ENCODE measurements around the gene TMEM63B.

The TMEM63B gene

GRCh38 chr6:44099192-44099591, 28.2 kb upstream of the TMEM63B start:
- no peak overlapping the region for H3K4me3 ChIP-seq (ENCODE audit: low read length)
- H3K9ac ChIP-seq (ENCODE audit: low read depth, low read length) = no peak overlapping the region
- no peak overlapping the region for H3K27ac ChIP-seq (ENCODE audit: low read length)
- peaks cover 21% of the 10 kb centered on the region for H3K36me3 ChIP-seq (ENCODE audit: insufficient read depth, low read depth, low read length)
- H3K27me3 ChIP-seq (ENCODE audit: insufficient read depth, low read length) = no peaks in the 10 kb centered on the region
- H3K4me1 ChIP-seq (ENCODE audit: insufficient read depth, low read length) = peaks cover 3% of the 10 kb centered on the region; the same call in 1 of the 2 replicates
- H3K9me3 ChIP-seq (ENCODE audit: insufficient read depth, low read depth, low read length) = no peaks in the 10 kb centered on the region

GRCh38 chr6:44100088-44100550, 27.2 kb upstream of the TMEM63B start:
- H3K4me3 ChIP-seq (ENCODE audit: low read length) = no peak overlapping the region
- peaks cover 3% of the 10 kb centered on the region; the same call in 1 of the 2 replicates for H3K4me1 ChIP-seq (ENCODE audit: insufficient read depth, low read length)
- H3K36me3 ChIP-seq (ENCODE audit: insufficient read depth, low read depth, low read length) = peaks cover 30% of the 10 kb centered on the region
- H3K27ac ChIP-seq (ENCODE audit: low read length) = no peak overlapping the region
- H3K27me3 ChIP-seq (ENCODE audit: insufficient read depth, low read length) = no peaks in the 10 kb centered on the region
- H3K9ac ChIP-seq (ENCODE audit: low read depth, low read length) = no peak overlapping the region
- H3K9me3 ChIP-seq (ENCODE audit: insufficient read depth, low read depth, low read length) = no peaks in the 10 kb centered on the region

GRCh38 chr6:44101832-44102231, 25.5 kb upstream of the TMEM63B start:
- H3K4me1 ChIP-seq (ENCODE audit: insufficient read depth, low read length) = peaks cover 3% of the 10 kb centered on the region; the same call in 1 of the 2 replicates
- H3K9me3 ChIP-seq (ENCODE audit: insufficient read depth, low read depth, low read length) = no peaks in the 10 kb centered on the region
- peaks cover 44% of the 10 kb centered on the region for H3K36me3 ChIP-seq (ENCODE audit: insufficient read depth, low read depth, low read length)
- H3K27me3 ChIP-seq (ENCODE audit: insufficient read depth, low read length) = no peaks in the 10 kb centered on the region
- no peak overlapping the region for H3K4me3 ChIP-seq (ENCODE audit: low read length)
- H3K27ac ChIP-seq (ENCODE audit: low read length) = no peak overlapping the region
- H3K9ac ChIP-seq (ENCODE audit: low read depth, low read length) = no peak overlapping the region

- no peak overlapping the region for H3K9ac ChIP-seq (ENCODE audit: low read depth, low read length)
- no peaks in the 10 kb centered on the region for H3K9me3 ChIP-seq (ENCODE audit: insufficient read depth, low read depth, low read length)
- peaks cover 48% of the 10 kb centered on the region for H3K36me3 ChIP-seq (ENCODE audit: insufficient read depth, low read depth, low read length)
- H3K4me1 ChIP-seq (ENCODE audit: insufficient read depth, low read length) = peaks cover 3% of the 10 kb centered on the region; the same call in 1 of the 2 replicates
- no peak overlapping the region for H3K27ac ChIP-seq (ENCODE audit: low read length)
- no peak overlapping the region for H3K4me3 ChIP-seq (ENCODE audit: low read length)
- H3K27me3 ChIP-seq (ENCODE audit: insufficient read depth, low read length) = no peaks in the 10 kb centered on the region
Measured at GRCh38 chr6:44102527-44102926, 24.8 kb upstream of the TMEM63B start.

GRCh38 chr6:44104481-44105021, 22.8 kb upstream of the TMEM63B start:
- H3K4me3 ChIP-seq (ENCODE audit: low read length) = no peak overlapping the region
- H3K27me3 ChIP-seq (ENCODE audit: insufficient read depth, low read length) = no peaks in the 10 kb centered on the region
- H3K9me3 ChIP-seq (ENCODE audit: insufficient read depth, low read depth, low read length) = no peaks in the 10 kb centered on the region
- no peak overlapping the region for H3K9ac ChIP-seq (ENCODE audit: low read depth, low read length)
- H3K27ac ChIP-seq (ENCODE audit: low read length) = no peak overlapping the region
- peaks cover 3% of the 10 kb centered on the region; the same call in 1 of the 2 replicates for H3K4me1 ChIP-seq (ENCODE audit: insufficient read depth, low read length)
- H3K36me3 ChIP-seq (ENCODE audit: insufficient read depth, low read depth, low read length) = peaks cover 61% of the 10 kb centered on the region

- Histone ChIP-seq H3K27ac (ENCODE audit: low read length) (no peak overlapping the region), H3K27me3 (ENCODE audit: insufficient read depth, low read length) (no peaks in the 10 kb centered on the region), H3K36me3 (ENCODE audit: insufficient read depth, low read depth, low read length) (peaks cover 61% of the 10 kb centered on the region), H3K9ac (ENCODE audit: low read depth, low read length) (no peak overlapping the region), H3K9me3 (ENCODE audit: insufficient read depth, low read depth, low read length) (no peaks in the 10 kb centered on the region), H3K4me3 (ENCODE audit: low read length) (no peak overlapping the region), H3K4me1 (ENCODE audit: insufficient read depth, low read length) (peaks cover 3% of the 10 kb centered on the region; the same call in 1 of the 2 replicates)
Measured at GRCh38 chr6:44105146-44105545, 22.2 kb upstream of the TMEM63B start.

- Histone ChIP-seq H3K36me3 (ENCODE audit: insufficient read depth, low read depth, low read length) (peaks cover 68% of the 10 kb centered on the region), H3K27me3 (ENCODE audit: insufficient read depth, low read length) (no peaks in the 10 kb centered on the region), H3K9ac (ENCODE audit: low read depth, low read length) (no peak overlapping the region), H3K4me3 (ENCODE audit: low read length) (no peak overlapping the region), H3K4me1 (ENCODE audit: insufficient read depth, low read length) (peaks cover 3% of the 10 kb centered on the region; the same call in 1 of the 2 replicates), H3K27ac (ENCODE audit: low read length) (no peak overlapping the region), H3K9me3 (ENCODE audit: insufficient read depth, low read depth, low read length) (no peaks in the 10 kb centered on the region)
Measured at GRCh38 chr6:44105993-44106740, 21.2 kb upstream of the TMEM63B start.

GRCh38 chr6:44107017-44107416, 20.3 kb upstream of the TMEM63B start:
- Histone ChIP-seq H3K27me3 (ENCODE audit: insufficient read depth, low read length) (no peaks in the 10 kb centered on the region), H3K4me3 (ENCODE audit: low read length) (no peak overlapping the region), H3K27ac (ENCODE audit: low read length) (no peak overlapping the region), H3K4me1 (ENCODE audit: insufficient read depth, low read length) (peaks cover 3% of the 10 kb centered on the region; the same call in 1 of the 2 replicates), H3K9ac (ENCODE audit: low read depth, low read length) (no peak overlapping the region), H3K36me3 (ENCODE audit: insufficient read depth, low read depth, low read length) (peaks cover 76% of the 10 kb centered on the region), H3K9me3 (ENCODE audit: insufficient read depth, low read depth, low read length) (no peaks in the 10 kb centered on the region)

GRCh38 chr6:44108471-44108870, 18.9 kb upstream of the TMEM63B start:
- Histone ChIP-seq H3K4me1 (ENCODE audit: insufficient read depth, low read length) (no peaks in the 10 kb centered on the region), H3K27me3 (ENCODE audit: insufficient read depth, low read length) (no peaks in the 10 kb centered on the region), H3K9me3 (ENCODE audit: insufficient read depth, low read depth, low read length) (no peaks in the 10 kb centered on the region), H3K36me3 (ENCODE audit: insufficient read depth, low read depth, low read length) (peaks cover 90% of the 10 kb centered on the region), H3K27ac (ENCODE audit: low read length) (no peak overlapping the region), H3K4me3 (ENCODE audit: low read length) (no peak overlapping the region), H3K9ac (ENCODE audit: low read depth, low read length) (no peak overlapping the region)

GRCh38 chr6:44109212-44109611, 18.1 kb upstream of the TMEM63B start:
- no peaks in the 10 kb centered on the region for H3K27me3 ChIP-seq (ENCODE audit: insufficient read depth, low read length)
- no peaks in the 10 kb centered on the region for H3K9me3 ChIP-seq (ENCODE audit: insufficient read depth, low read depth, low read length)
- no peak overlapping the region for H3K4me3 ChIP-seq (ENCODE audit: low read length)
- H3K9ac ChIP-seq (ENCODE audit: low read depth, low read length) = no peak overlapping the region
- H3K4me1 ChIP-seq (ENCODE audit: insufficient read depth, low read length) = no peaks in the 10 kb centered on the region
- no peak overlapping the region for H3K27ac ChIP-seq (ENCODE audit: low read length)
- peaks cover 91% of the 10 kb centered on the region for H3K36me3 ChIP-seq (ENCODE audit: insufficient read depth, low read depth, low read length)

GRCh38 chr6:44110005-44110676, 17.2 kb upstream of the TMEM63B start:
- Histone ChIP-seq H3K36me3 (ENCODE audit: insufficient read depth, low read depth, low read length) (peaks cover 90% of the 10 kb centered on the region), H3K4me1 (ENCODE audit: insufficient read depth, low read length) (no peaks in the 10 kb centered on the region), H3K27ac (ENCODE audit: low read length) (no peak overlapping the region), H3K4me3 (ENCODE audit: low read length) (no peak overlapping the region), H3K9me3 (ENCODE audit: insufficient read depth, low read depth, low read length) (no peaks in the 10 kb centered on the region), H3K9ac (ENCODE audit: low read depth, low read length) (no peak overlapping the region), H3K27me3 (ENCODE audit: insufficient read depth, low read length) (no peaks in the 10 kb centered on the region)
